GM23338 (cell line): ENCODE results near the gene MS4A15. TPM values are rescaled to one million over a fixed set of nuclear protein-coding genes. Genes with fewer than 3 reads are reported as not detected.

Source experiments
- ATAC-seq: fragments of 200-7000 bp; cut with Tn5 transposase; 3 replicates; pipeline ENCODE4 v1.9.1; 2020
- DNase-seq: peaks from one replicate; pipeline ENCODE4 v3.0.0-alpha.2; 2015; ENCODE audit warnings: low spot score
- H2AFZ ChIP-seq: fragments of 200-600 bp; sonication (generic); 2 replicates; pipeline ENCODE4 v1.8.0; 2016; ENCODE audit warnings: antibody characterized with exemption, mild to moderate bottlenecking, moderate library complexity
- H3F3A ChIP-seq: fragments of 200-600 bp; sonication (generic); replicated peaks from 2 replicates; pipeline ENCODE4 v1.8.0; 2017; ENCODE audit warnings: antibody characterized with exemption, mixed run types, low read depth
- H3K27ac ChIP-seq: fragments of 200-600 bp; sonication (generic); 2 replicates; pipeline ENCODE4 v1.6.1; 2016; ENCODE audit warnings: low read depth
- H3K27me3 ChIP-seq: fragments of 200-600 bp; sonication (generic); 2 replicates; pipeline ENCODE4 v1.8.0; 2016; ENCODE audit warnings: mild to moderate bottlenecking, mixed run types, moderate library complexity; ENCODE audit not compliant: insufficient read depth
- H3K36me3 ChIP-seq: fragments of 200-600 bp; sonication (generic); 2 replicates; pipeline ENCODE4 v1.8.0; 2016; ENCODE audit warnings: mild to moderate bottlenecking; ENCODE audit not compliant: insufficient read depth
- H3K4me1 ChIP-seq: fragments of 200-600 bp; sonication (generic); 2 replicates; pipeline ENCODE4 v1.8.0; 2016; ENCODE audit warnings: mild to moderate bottlenecking, moderate library complexity; ENCODE audit not compliant: insufficient read depth
- H3K4me2 ChIP-seq: fragments of 200-600 bp; sonication (generic); 2 replicates; pipeline ENCODE4 v1.7.1; 2017; ENCODE audit warnings: mixed run types
- H3K4me3 ChIP-seq: fragments of 200-600 bp; sonication (generic); 2 replicates; pipeline ENCODE4 v1.6.1; 2016; ENCODE audit warnings: mixed run types
- H3K79me2 ChIP-seq: fragments of 200-600 bp; sonication (generic); replicated peaks from 2 replicates; pipeline ENCODE4 v1.8.0; 2017; ENCODE audit warnings: mild to moderate bottlenecking; ENCODE audit not compliant: insufficient read depth
- H3K9me2 ChIP-seq: fragments of 200-600 bp; sonication (generic); 2 replicates; pipeline ENCODE4 v1.8.0; 2017; ENCODE audit not compliant: insufficient read depth
- H4K20me1 ChIP-seq: fragments of 200-600 bp; sonication (generic); replicated peaks from 2 replicates; pipeline ENCODE4 v1.8.0; 2017; ENCODE audit warnings: mild to moderate bottlenecking; ENCODE audit not compliant: insufficient read depth
- H3K27ac Mint-ChIP-seq: 2 replicates; pipeline ENCODE4 v1.8.0; 2020; ENCODE audit warnings: inconsistent platforms, mild to moderate bottlenecking, moderate library complexity, mixed read lengths
- H3K27me3 Mint-ChIP-seq: 3 replicates; pipeline ENCODE4 v1.8.0; 2022; ENCODE audit warnings: low read depth, mild to moderate bottlenecking, moderate library complexity, mixed read lengths, inconsistent platforms; ENCODE audit not compliant: insufficient read depth, poor library complexity
- H3K36me3 Mint-ChIP-seq: 3 replicates; pipeline ENCODE4 v1.8.0; 2021; ENCODE audit warnings: low read depth, mild to moderate bottlenecking, inconsistent platforms, moderate library complexity, mixed read lengths
- H3K4me1 Mint-ChIP-seq: 3 replicates; pipeline ENCODE4 v1.8.0; 2020; ENCODE audit warnings: mild to moderate bottlenecking, inconsistent platforms, mixed read lengths
- H3K4me3 Mint-ChIP-seq: 3 replicates; pipeline ENCODE4 v1.8.0; 2021; ENCODE audit warnings: moderate library complexity, mild to moderate bottlenecking, inconsistent platforms, mixed read lengths
- H3K9me3 Mint-ChIP-seq: 3 replicates; pipeline ENCODE4 v1.8.0; 2020; ENCODE audit warnings: moderate library complexity, mild to moderate bottlenecking, inconsistent platforms, mixed read lengths
- CREB1 ChIP-seq: fragments of 250-450 bp; sonication (Bioruptor Pico); IDR thresholded peaks from 2 replicates; pipeline ENCODE4 v1.5.0; 2020; ENCODE audit warnings: low read depth, mild to moderate bottlenecking, moderate library complexity
- EZH2 ChIP-seq: fragments of 200-600 bp; sonication (generic); IDR thresholded peaks from one replicate; pipeline ENCODE4 v1.8.0; 2017; ENCODE audit warnings: antibody characterized with exemption, mild to moderate bottlenecking, low read depth; ENCODE audit not compliant: unreplicated experiment
- EZH2phosphoT487 ChIP-seq: fragments of 200-600 bp; sonication (generic); IDR thresholded peaks from one replicate; pipeline ENCODE4 v1.8.1; 2018; ENCODE audit warnings: antibody characterized with exemption; ENCODE audit not compliant: unreplicated experiment
- JUNB ChIP-seq: IDR thresholded peaks from one replicate; pipeline ENCODE4 v1.6.1; 2016; ENCODE audit warnings: antibody characterized with exemption; ENCODE audit not compliant: unreplicated experiment
- NANOG ChIP-seq: IDR thresholded peaks from 2 replicates; pipeline ENCODE4 v1.6.1; 2016; ENCODE audit warnings: antibody characterized with exemption, borderline replicate concordance
- POLR2AphosphoS5 ChIP-seq: IDR thresholded peaks from 2 replicates; pipeline ENCODE4 v1.6.1; 2016; ENCODE audit warnings: antibody characterized with exemption, low read depth
- STAT1 ChIP-seq: IDR thresholded peaks from one replicate; pipeline ENCODE4 v1.6.1; 2016; ENCODE audit warnings: antibody characterized with exemption; ENCODE audit not compliant: unreplicated experiment
- ZNF114 ChIP-seq: fragments of 250-450 bp; sonication (Bioruptor Pico); IDR thresholded peaks from 2 replicates; pipeline ENCODE4 v1.5.0; 2020; ENCODE audit warnings: mild to moderate bottlenecking, moderate library complexity
- ZNF331 ChIP-seq: fragments of 250-450 bp; sonication (Bioruptor Pico); IDR thresholded peaks from 2 replicates; pipeline ENCODE4 v1.5.0; 2020; ENCODE audit warnings: low read depth, mild to moderate bottlenecking, moderate library complexity
- polyA plus RNA-seq: library from polyadenylated mRNA; unstranded; fragments of >200 nt; fragmentation: Nextera tagmentation; extraction: Ambion mirVana; gene quantifications from 2 replicates; pipeline ENCODE4 v1.2.1, GENCODE V29; 2016
- total RNA-seq: library from RNA; depleted of rRNA; stranded (reverse); fragments of >200 nt; shearing (Covaris generic); gene quantifications from 2 replicates; pipeline ENCODE4 v1.2.3, GENCODE V29; 2014
- TF ChIP-seq, protein P1 (sequence below): IDR thresholded peaks from one replicate; pipeline ENCODE4 v1.6.1; 2018; ENCODE audit warnings: antibody characterized with exemption; ENCODE audit not compliant: unreplicated experiment
- TF ChIP-seq, protein P2 (sequence below), 2 experiments: fragments of 200-600 bp in 1 of 2; sonication (generic) in 1 of 2; conservative IDR thresholded peaks; 2 replicates each; pipeline versions ENCODE4 v1.5.1 to v1.6.1; 2016 to 2017; ENCODE audit warnings: antibody characterized with exemption in 2 of 2, low read depth in 2 of 2, mild to moderate bottlenecking in 2 of 2, moderate library complexity in 1 of 2
- TF ChIP-seq, protein P3 (sequence below): IDR thresholded peaks from 2 replicates; pipeline ENCODE4 v1.6.1; 2016; ENCODE audit warnings: antibody characterized with exemption

MS4A15 gene
- total and polyA plus RNA-seq, 2 experiments from 2014 or later, result 0.44 TPM; not detected in 1

DNA sequence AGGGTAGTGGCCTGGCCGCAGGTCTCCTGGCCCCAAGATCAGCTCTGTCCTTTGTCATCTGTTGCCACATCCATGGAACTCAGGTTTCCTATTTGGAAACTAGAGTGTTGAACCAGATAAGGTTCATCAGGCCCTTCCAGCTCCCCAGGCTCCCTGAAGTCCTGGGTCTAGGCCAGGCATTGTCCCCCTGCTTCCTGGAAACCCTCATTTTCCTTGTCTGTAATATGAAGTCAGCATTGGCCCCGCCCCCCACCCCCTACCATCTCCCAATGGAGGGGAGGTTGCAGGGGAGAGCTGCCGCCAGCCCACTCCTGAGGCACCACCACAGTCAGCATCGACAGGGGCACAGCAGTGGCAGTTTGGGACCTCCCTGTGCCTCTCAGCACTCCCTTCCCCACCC is 19.5 kb downstream of the MS4A15 start:
- TF ChIP-seq JUNB, result no peak
- TF ChIP-seq, protein P1, sequence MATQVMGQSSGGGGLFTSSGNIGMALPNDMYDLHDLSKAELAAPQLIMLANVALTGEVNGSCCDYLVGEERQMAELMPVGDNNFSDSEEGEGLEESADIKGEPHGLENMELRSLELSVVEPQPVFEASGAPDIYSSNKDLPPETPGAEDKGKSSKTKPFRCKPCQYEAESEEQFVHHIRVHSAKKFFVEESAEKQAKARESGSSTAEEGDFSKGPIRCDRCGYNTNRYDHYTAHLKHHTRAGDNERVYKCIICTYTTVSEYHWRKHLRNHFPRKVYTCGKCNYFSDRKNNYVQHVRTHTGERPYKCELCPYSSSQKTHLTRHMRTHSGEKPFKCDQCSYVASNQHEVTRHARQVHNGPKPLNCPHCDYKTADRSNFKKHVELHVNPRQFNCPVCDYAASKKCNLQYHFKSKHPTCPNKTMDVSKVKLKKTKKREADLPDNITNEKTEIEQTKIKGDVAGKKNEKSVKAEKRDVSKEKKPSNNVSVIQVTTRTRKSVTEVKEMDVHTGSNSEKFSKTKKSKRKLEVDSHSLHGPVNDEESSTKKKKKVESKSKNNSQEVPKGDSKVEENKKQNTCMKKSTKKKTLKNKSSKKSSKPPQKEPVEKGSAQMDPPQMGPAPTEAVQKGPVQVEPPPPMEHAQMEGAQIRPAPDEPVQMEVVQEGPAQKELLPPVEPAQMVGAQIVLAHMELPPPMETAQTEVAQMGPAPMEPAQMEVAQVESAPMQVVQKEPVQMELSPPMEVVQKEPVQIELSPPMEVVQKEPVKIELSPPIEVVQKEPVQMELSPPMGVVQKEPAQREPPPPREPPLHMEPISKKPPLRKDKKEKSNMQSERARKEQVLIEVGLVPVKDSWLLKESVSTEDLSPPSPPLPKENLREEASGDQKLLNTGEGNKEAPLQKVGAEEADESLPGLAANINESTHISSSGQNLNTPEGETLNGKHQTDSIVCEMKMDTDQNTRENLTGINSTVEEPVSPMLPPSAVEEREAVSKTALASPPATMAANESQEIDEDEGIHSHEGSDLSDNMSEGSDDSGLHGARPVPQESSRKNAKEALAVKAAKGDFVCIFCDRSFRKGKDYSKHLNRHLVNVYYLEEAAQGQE, result no peak
- no peak for TF ChIP-seq POLR2AphosphoS5
- TF ChIP-seq, protein P2, sequence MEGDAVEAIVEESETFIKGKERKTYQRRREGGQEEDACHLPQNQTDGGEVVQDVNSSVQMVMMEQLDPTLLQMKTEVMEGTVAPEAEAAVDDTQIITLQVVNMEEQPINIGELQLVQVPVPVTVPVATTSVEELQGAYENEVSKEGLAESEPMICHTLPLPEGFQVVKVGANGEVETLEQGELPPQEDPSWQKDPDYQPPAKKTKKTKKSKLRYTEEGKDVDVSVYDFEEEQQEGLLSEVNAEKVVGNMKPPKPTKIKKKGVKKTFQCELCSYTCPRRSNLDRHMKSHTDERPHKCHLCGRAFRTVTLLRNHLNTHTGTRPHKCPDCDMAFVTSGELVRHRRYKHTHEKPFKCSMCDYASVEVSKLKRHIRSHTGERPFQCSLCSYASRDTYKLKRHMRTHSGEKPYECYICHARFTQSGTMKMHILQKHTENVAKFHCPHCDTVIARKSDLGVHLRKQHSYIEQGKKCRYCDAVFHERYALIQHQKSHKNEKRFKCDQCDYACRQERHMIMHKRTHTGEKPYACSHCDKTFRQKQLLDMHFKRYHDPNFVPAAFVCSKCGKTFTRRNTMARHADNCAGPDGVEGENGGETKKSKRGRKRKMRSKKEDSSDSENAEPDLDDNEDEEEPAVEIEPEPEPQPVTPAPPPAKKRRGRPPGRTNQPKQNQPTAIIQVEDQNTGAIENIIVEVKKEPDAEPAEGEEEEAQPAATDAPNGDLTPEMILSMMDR (conservative IDR thresholded peaks at IDR 0.05; ENCODE audit: low read depth in 2 of 2), result no peak
- TF ChIP-seq CREB1 (CRISPR knock-in tag), result no peak
- TF ChIP-seq STAT1, result no peak
- TF ChIP-seq NANOG, result no peak
- TF ChIP-seq ZNF114 (CRISPR knock-in tag), result no peak
- TF ChIP-seq EZH2, result no peak
- TF ChIP-seq ZNF331, result no peak
- Mint-ChIP-seq H3K4me3 (no peak overlapping the region; the same call in 2 of the 3 replicates), H3K27me3 (peaks cover 5% of the 10 kb centered on the region), H3K27ac (no peak overlapping the region), H3K9me3 (no peaks in the 10 kb centered on the region; the same call in 1 of the 3 replicates), H3K4me1 (peaks cover 9% of the 10 kb centered on the region; the same call in 2 of the 3 replicates), H3K36me3 (no peaks in the 10 kb centered on the region)
- Histone ChIP-seq H3K4me3 (no peak overlapping the region), H3K79me2 (no peaks in the 10 kb centered on the region), H2AFZ (peak overlapping the region; percentile 35; the same call in 1 of the 2 replicates), H3K4me1 (no peaks in the 10 kb centered on the region), H3K27ac (no peak overlapping the region), H3K9me2 (0 out of 2 replicates have a peak, but pooled peaks cover 4% of the 10 kb centered on the region), H3K36me3 (no peaks in the 10 kb centered on the region), H3K4me2 (no peak overlapping the region), H3K27me3 (no peaks in the 10 kb centered on the region), H4K20me1 (no peaks in the 10 kb centered on the region), H3F3A (no peaks in the 10 kb centered on the region)
- ATAC-seq (no peak), DNase-seq (no peak)

DNA sequence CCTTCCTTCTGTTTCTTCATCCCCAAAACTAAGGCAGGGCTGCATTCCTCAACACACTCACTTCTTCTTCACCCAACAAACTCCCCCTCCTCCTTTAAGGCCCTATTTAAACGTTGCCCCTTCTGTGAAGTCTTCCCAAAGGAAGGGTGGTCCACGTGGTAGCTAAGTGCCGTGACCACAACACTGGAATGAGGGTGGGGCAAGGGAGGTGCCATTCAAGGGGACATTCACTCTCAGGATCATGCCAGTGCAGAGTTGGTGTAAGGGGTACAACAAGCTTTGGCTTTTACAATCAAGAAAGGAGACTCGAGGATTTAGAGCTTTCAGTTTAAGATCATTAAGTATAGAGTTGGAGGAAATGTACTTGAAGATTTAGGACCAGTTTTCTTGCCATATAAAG is 20.4 kb downstream of the MS4A15 start:
- Histone ChIP-seq H3K4me3 (no peak overlapping the region), H2AFZ (no peak overlapping the region), H3F3A (no peaks in the 10 kb centered on the region), H3K4me2 (no peak overlapping the region), H3K9me2 (peaks cover 4% of the 10 kb centered on the region; the same call in 1 of the 2 replicates), H3K27me3 (no peaks in the 10 kb centered on the region), H3K27ac (no peak overlapping the region), H3K4me1 (no peaks in the 10 kb centered on the region), H3K36me3 (no peaks in the 10 kb centered on the region), H3K79me2 (no peaks in the 10 kb centered on the region), H4K20me1 (no peaks in the 10 kb centered on the region)
- ATAC-seq, result no peak
- Mint-ChIP-seq H3K36me3 (no peaks in the 10 kb centered on the region), H3K4me1 (peaks cover 9% of the 10 kb centered on the region; the same call in 2 of the 3 replicates), H3K27me3 (peaks cover 5% of the 10 kb centered on the region), H3K27ac (no peak overlapping the region), H3K4me3 (no peak overlapping the region), H3K9me3 (no peaks in the 10 kb centered on the region; the same call in 2 of the 3 replicates)
- no peak for DNase-seq
- no peak for TF ChIP-seq POLR2AphosphoS5
- no peak for TF ChIP-seq ZNF114 (CRISPR knock-in tag)
- no peak for TF ChIP-seq EZH2phosphoT487
- no peak for TF ChIP-seq ZNF331
- no peak for TF ChIP-seq JUNB
- TF ChIP-seq, protein P3, sequence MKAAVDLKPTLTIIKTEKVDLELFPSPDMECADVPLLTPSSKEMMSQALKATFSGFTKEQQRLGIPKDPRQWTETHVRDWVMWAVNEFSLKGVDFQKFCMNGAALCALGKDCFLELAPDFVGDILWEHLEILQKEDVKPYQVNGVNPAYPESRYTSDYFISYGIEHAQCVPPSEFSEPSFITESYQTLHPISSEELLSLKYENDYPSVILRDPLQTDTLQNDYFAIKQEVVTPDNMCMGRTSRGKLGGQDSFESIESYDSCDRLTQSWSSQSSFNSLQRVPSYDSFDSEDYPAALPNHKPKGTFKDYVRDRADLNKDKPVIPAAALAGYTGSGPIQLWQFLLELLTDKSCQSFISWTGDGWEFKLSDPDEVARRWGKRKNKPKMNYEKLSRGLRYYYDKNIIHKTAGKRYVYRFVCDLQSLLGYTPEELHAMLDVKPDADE, result no peak
- TF ChIP-seq NANOG, result no peak
- TF ChIP-seq, protein P2 (conservative IDR thresholded peaks at IDR 0.05; ENCODE audit: low read depth in 2 of 2), result no peak
- no peak for TF ChIP-seq CREB1 (CRISPR knock-in tag)
